HG03571 (cell line): ENCODE results near the gene COA7.
A peak's percentile ranks its signal among the peaks of the same experiment; 100 is the strongest.

Experiments
- ATAC-seq: cut with Tn5 transposase; IDR thresholded peaks from one replicate; pipeline ENCODE4 v1.9.1; 2021; ENCODE audit not compliant: unreplicated experiment

The COA7 gene

GRCh38 chr1:52637946-52638345 lies 60.2 kb downstream of the COA7 start:
- no peak for ATAC-seq

DNA sequence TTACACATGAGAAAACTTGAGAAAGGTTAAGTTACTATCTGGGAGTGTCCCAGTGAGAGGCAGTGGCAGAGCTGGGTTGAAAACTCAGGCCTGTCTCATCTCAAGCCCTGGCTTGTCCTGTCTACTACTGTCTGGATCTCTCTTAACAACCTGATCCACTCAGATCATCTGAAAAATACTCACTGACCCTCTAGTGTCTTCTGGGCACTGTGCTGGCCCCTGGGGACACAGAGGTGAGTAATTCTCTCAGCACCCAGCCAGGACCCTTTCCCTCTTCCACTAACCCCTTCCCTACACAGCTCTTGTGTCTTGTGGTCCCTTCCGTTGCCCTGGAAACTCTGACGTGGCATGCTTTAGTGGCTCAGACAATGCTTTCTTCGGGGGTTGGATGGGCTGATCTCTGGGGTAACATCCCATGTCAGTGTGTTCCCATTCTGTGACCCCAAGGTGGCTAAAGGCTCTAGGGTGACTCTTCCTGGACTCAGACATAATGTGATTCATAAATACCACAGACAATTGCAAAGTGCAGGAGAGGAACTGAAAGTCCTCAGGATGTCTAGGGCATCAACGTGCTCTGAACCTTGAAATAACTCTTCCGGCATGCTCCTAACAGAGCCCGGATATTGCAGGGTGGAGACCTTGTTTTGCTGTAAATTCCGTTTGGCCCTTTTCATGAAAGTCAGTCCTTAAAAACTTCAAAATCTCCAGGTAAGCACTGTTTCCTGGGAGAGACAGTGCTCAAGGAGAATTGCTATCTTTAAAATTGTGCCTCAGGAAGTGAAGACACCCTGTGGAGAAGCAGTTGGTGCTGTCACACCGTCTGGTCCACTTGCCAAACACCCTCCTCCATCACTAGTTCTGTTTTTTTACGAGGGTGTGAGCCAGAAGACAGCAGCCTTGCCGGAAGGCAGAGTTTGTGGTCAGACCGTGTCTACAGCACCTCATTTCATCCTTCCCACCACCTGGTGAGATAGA lies 61.1 kb downstream of the COA7 start:
- peak; percentile 81 for ATAC-seq

- no peak for ATAC-seq
These were observed 62.6 kb downstream of the COA7 start for GRCh38 chr1:52635321-52636089.
